Spleen (tissue), 11 donors: Measurements from ENCODE around the gene PKP4. TPM values are rescaled to one million over a fixed set of nuclear protein-coding genes. Genes with fewer than 3 reads are reported as not detected.

ENCODE experiments used
- DNase-seq: peaks from one replicate; pipeline ENCODE4 v3.0.0-alpha.2; 2020
- H3K27ac ChIP-seq, 8 donors: fragments of 200-600 bp; sonication (generic) in 7 of 8; 1 replicate in 4 of 8; 2 replicates in 4 of 8; pipeline versions ENCODE4 v1.5.0 to v1.8.0; 2016 to 2021; ENCODE audit warnings: inconsistent platforms in 4 of 8, mild to moderate bottlenecking in 4 of 8, moderate library complexity in 1 of 8
- H3K27me3 ChIP-seq, 7 donors: fragments of 200-600 bp; sonication (generic) in 6 of 7; replicated peaks in 1 of 7; 1 replicate in 4 of 7; 2 replicates in 3 of 7; pipeline versions ENCODE4 v1.5.0 to v1.8.0; 2016 to 2021; ENCODE audit warnings: inconsistent platforms in 3 of 7, mild to moderate bottlenecking in 1 of 7
- H3K36me3 ChIP-seq, 6 donors: fragments of 200-600 bp; sonication (generic) in 5 of 6; 1 replicate in 4 of 6; 2 replicates in 2 of 6; pipeline versions ENCODE4 v1.5.0 to v1.8.0; 2016 to 2021; ENCODE audit warnings: inconsistent platforms in 2 of 6
- H3K4me1 ChIP-seq, 6 donors: fragments of 200-600 bp; sonication (generic) in 5 of 6; 1 replicate in 3 of 6; 2 replicates in 3 of 6; pipeline versions ENCODE4 v1.5.0 to v1.8.0; 2016 to 2021; ENCODE audit warnings: inconsistent platforms in 3 of 6
- H3K4me3 ChIP-seq, 8 donors: fragments of 200-600 bp; sonication (generic) in 7 of 8; 1 replicate in 4 of 8; 2 replicates in 4 of 8; pipeline versions ENCODE4 v1.5.0 to v1.8.0; 2016 to 2021; ENCODE audit warnings: inconsistent platforms in 4 of 8, mild to moderate bottlenecking in 4 of 8, moderate library complexity in 2 of 8
- H3K9me3 ChIP-seq, 8 donors: fragments of 200-600 bp; sonication (generic) in 7 of 8; 1 replicate in 4 of 8; 2 replicates in 4 of 8; pipeline versions ENCODE4 v1.5.0 to v1.8.0; 2016 to 2021; ENCODE audit warnings: inconsistent platforms in 4 of 8
- POLR2A ChIP-seq, 3 donors: fragments of 450-650 bp; IDR thresholded peaks; one replicate each; pipeline ENCODE4 v1.5.1; 2017; ENCODE audit warnings: antibody characterized with exemption in 3 of 3, mild to moderate bottlenecking in 1 of 3
- POLR2AphosphoS5 ChIP-seq, 3 donors: sonication (generic); formaldehyde crosslinking; IDR thresholded peaks; one replicate each; pipeline ENCODE4 v1.5.1; 2017; ENCODE audit warnings: antibody characterized with exemption in 3 of 3
- WGBS, 5 donors: extraction: QIAGEN DNeasy Blood & Tissue Kit in 3 of 5; methylation state at CpG; one replicate each; pipeline versions ENCODE4 v1.1.5 to v1.1.7; 2013 to 2018; 5-methylcytosine and 5-hydroxymethylcytosine counted together
- intact Hi-C: fragments of 100-400 bp; cut with DNase I; formaldehyde crosslinking; loops from one replicate; pipeline ENCODE4 v1.15.0; 2023; ENCODE audit warnings: low total_unique reads
- polyA plus RNA-seq, 3 donors: library from polyadenylated mRNA; stranded (reverse); fragments of 200-250 nt; gene quantifications; one replicate each; pipeline ENCODE4 v1.2.1, GENCODE V29; 2013
- total RNA-seq, 7 donors: library from RNA; depleted of rRNA in 3 of 7; stranded (reverse); fragments of >200 nt in 3 of 7; fragmentation: NEBNext Ultra II Directional in 4 of 7; extraction: Animal tissue kit (Norgen Biotek cat#: 25700) in 4 of 7; gene quantifications; one replicate each; pipeline versions ENCODE4 v1.1.0 to v1.2.1, GENCODE V29; 2016 to 2021
- TF ChIP-seq, protein P1 (sequence below), 11 experiments: fragments of 200-600 bp in 7 of 11; fragments of 450-650 bp in 4 of 11; sonication (generic) in 4 of 11; IDR thresholded peaks in 8 of 11; conservative IDR thresholded peaks in 3 of 11; 1 replicate in 7 of 11; 2 replicates in 4 of 11; pipeline versions ENCODE4 v1.4.0 to v1.8.0; 2016 to 2021; ENCODE audit warnings: antibody characterized with exemption in 11 of 11, inconsistent platforms in 4 of 11, mild to moderate bottlenecking in 1 of 11
- donor health status: healthy with polysubstance abuse.
- donor health status: DM: no; HTN: no; CAD: no; lungs with moderate emphysema.
- donor health status: DM: no; HTN: no; CAD: no.
- donor health status: Bipolar disorder and iron deficiency.
- donor health status: healthy.
- donor health status: DM: no; HTN: no; CAD: no.
- donor health status: DM: yes; HTN: yes; CAD: no.

PKP4 gene
- total and polyA plus RNA-seq, 10 donors: 4.9 to 53.5 (median 29.2) TPM

DNA sequence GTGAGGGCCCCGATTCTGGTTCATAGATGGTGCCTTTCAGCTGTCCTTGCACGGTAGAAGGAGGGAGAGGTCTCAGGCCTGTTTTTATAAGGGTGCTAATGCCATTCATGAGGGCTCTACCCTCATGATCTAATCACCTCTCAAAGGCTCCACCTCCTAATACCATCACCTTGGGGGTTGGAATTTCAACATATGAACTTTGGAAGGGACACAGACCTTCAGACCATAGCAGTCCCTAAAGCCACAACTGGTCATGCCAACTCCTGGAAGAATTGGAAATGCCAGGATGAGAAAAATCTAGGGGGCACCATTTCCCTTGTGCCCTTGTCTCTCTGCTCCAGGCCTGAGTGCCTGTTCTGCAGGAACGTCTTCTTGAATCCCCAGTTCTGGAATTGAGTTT lies 213.5 kb downstream of the PKP4 start:
- Histone ChIP-seq H3K4me3 (no peak overlapping the region), H3K9me3 (no peaks in the 10 kb centered on the region), H3K36me3 (peaks cover 0 to 98% (median 20%) of the 10 kb centered on the region in 6 donors), H3K27me3 (no peaks in the 10 kb centered on the region), H3K4me1 (no peaks in the 10 kb centered on the region), H3K27ac (no peak overlapping the region)
- DNase-seq: no peak
- 86 to 97% (median 94%) methylated on average over 3 of the region's 3 CpGs for WGBS, 5 donors
- TF ChIP-seq, protein P1, sequence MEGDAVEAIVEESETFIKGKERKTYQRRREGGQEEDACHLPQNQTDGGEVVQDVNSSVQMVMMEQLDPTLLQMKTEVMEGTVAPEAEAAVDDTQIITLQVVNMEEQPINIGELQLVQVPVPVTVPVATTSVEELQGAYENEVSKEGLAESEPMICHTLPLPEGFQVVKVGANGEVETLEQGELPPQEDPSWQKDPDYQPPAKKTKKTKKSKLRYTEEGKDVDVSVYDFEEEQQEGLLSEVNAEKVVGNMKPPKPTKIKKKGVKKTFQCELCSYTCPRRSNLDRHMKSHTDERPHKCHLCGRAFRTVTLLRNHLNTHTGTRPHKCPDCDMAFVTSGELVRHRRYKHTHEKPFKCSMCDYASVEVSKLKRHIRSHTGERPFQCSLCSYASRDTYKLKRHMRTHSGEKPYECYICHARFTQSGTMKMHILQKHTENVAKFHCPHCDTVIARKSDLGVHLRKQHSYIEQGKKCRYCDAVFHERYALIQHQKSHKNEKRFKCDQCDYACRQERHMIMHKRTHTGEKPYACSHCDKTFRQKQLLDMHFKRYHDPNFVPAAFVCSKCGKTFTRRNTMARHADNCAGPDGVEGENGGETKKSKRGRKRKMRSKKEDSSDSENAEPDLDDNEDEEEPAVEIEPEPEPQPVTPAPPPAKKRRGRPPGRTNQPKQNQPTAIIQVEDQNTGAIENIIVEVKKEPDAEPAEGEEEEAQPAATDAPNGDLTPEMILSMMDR (IDR thresholded peaks at IDR 0.05 in 8 of 11, conservative IDR thresholded peaks at IDR 0.05 in 3 of 11): no peak
- TF ChIP-seq POLR2A (IDR thresholded peaks at IDR 0.05) (no peak), POLR2AphosphoS5 (IDR thresholded peaks at IDR 0.05) (no peak)
- intact Hi-C loops: no loop called here

DNA sequence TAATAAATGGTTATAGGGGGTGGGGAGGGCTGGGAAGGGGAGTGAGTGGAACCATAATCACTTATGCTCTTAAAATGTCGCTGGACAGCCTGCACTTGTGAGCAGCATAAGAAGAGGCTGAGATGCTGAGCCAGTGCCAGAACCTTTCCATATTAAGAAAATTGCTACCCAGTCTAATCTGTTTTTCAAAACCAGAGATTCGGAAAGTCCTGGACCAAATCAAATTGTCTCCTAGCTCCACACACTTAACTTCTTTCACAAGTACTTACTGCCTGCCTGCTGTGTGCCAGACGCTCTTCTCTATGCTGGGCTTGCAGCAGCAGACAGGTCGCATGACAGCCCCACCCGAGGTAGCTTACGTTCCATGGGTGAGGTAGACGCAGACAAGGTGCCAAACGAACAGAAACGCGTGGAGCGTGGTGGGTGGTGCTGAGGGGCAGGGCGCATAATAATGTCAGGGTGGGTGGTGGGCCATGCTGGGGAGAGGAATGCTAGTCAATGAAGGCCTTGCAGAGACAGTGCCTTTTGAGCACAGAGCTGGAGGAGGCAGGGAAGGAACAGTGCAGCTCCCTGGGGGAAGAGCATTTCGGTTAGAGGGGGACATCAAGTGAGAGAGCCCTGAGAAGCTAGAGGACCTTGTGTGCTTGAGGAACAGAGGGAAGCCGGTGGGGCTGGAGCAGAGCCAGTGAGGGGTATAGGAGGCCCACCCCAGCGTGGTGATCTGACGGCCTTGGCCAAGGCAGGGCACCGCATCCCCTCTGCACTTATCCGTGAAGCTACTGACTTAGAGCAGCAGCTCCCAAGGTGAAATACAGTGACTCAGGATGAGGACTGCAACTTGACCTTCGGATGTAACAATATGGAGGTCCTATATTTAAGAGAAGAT lies 214.9 kb downstream of the PKP4 start:
- Histone ChIP-seq H3K36me3 (peaks cover 0 to 98% (median 27%) of the 10 kb centered on the region in 6 donors), H3K27ac (no peak overlapping the region), H3K27me3 (no peaks in the 10 kb centered on the region), H3K4me1 (no peaks in the 10 kb centered on the region), H3K4me3 (no peak overlapping the region), H3K9me3 (no peaks in the 10 kb centered on the region)
- DNase-seq: no peak
- TF ChIP-seq POLR2AphosphoS5 (IDR thresholded peaks at IDR 0.05): no peak
- TF ChIP-seq, protein P1 (IDR thresholded peaks at IDR 0.05 in 8 of 11, conservative IDR thresholded peaks at IDR 0.05 in 3 of 11): no peak
- no peak for TF ChIP-seq POLR2A (IDR thresholded peaks at IDR 0.05)
- 91 to 97% (median 94%) methylated on average over 19 of the region's 19 CpGs for WGBS, 5 donors
- intact Hi-C loops: no loop called here

- Histone ChIP-seq H3K4me1 (no peaks in the 10 kb centered on the region), H3K36me3 (peaks cover 0 to 99% (median 23%) of the 10 kb centered on the region in 6 donors), H3K9me3 (no peaks in the 10 kb centered on the region), H3K27ac (no peak overlapping the region), H3K4me3 (no peak overlapping the region), H3K27me3 (no peaks in the 10 kb centered on the region)
- intact Hi-C loops: no loop called here
- TF ChIP-seq, protein P1 (IDR thresholded peaks at IDR 0.05 in 8 of 11, conservative IDR thresholded peaks at IDR 0.05 in 3 of 11): no peak
- TF ChIP-seq POLR2AphosphoS5 (IDR thresholded peaks at IDR 0.05) (no peak), POLR2A (IDR thresholded peaks at IDR 0.05) (no peak)
- DNase-seq: no peak
- WGBS, 5 donors: 93 to 98% (median 94%) methylated on average over 3 of the region's 3 CpGs
Observed at GRCh38 chr2:158676295-158676694, 219.5 kb downstream of the PKP4 start.

GRCh38 chr2:158676696-158677095 lies 219.9 kb downstream of the PKP4 start:
- WGBS, 5 donors: 95 to 99% (median 97%) methylated on average over 7 of the region's 7 CpGs

More at GRCh38 chr2:158676696-158677095, 219.9 kb downstream of the PKP4 start:
- H3K36me3 ChIP-seq: peaks cover 0 to 97% (median 23%) of the 10 kb centered on the region in 6 donors
- intact Hi-C loops: no loop called here
- DNase-seq: no peak
- no peaks in the 10 kb centered on the region for H3K4me1 ChIP-seq
- H3K4me3 ChIP-seq: no peak overlapping the region
- no peak overlapping the region for H3K27ac ChIP-seq
- TF ChIP-seq, protein P1 (IDR thresholded peaks at IDR 0.05 in 8 of 11, conservative IDR thresholded peaks at IDR 0.05 in 3 of 11): no peak
- TF ChIP-seq POLR2A (IDR thresholded peaks at IDR 0.05): no peak
- no peak for TF ChIP-seq POLR2AphosphoS5 (IDR thresholded peaks at IDR 0.05)
- no peaks in the 10 kb centered on the region for H3K27me3 ChIP-seq
- no peaks in the 10 kb centered on the region for H3K9me3 ChIP-seq
